MM.1S (cell line): ENCODE measurements around the gene FEZF1.

Source experiments
- DNase-seq: peaks from one replicate; pipeline ENCODE4 v3.0.0-alpha.2; 2015
- H2AFZ ChIP-seq: fragments of 300-600 bp; sonication (generic); 2 replicates; pipeline ENCODE4 v1.6.0; 2016; ENCODE audit warnings: antibody characterized with exemption, low read length
- H3F3A ChIP-seq: fragments of 300-600 bp; sonication (generic); 2 replicates; pipeline ENCODE4 v1.6.1; 2016; ENCODE audit warnings: mild to moderate bottlenecking, antibody characterized with exemption, low read length, moderate library complexity, mixed read lengths; ENCODE audit not compliant: insufficient read depth
- H3K27ac ChIP-seq: fragments of 300-600 bp; sonication (generic); 2 replicates; pipeline ENCODE4 v1.5.1; 2016; ENCODE audit warnings: mild to moderate bottlenecking, low read length
- H3K27me3 ChIP-seq: fragments of 300-600 bp; sonication (generic); replicated peaks from 2 replicates; pipeline ENCODE4 v1.6.0; 2016; ENCODE audit warnings: low read length; ENCODE audit not compliant: insufficient read depth
- H3K36me3 ChIP-seq: fragments of 300-600 bp; sonication (generic); replicated peaks from 2 replicates; pipeline ENCODE4 v1.6.1; 2016; ENCODE audit warnings: mild to moderate bottlenecking, low read length, mixed read lengths; ENCODE audit not compliant: insufficient read depth
- H3K4me1 ChIP-seq: fragments of 300-600 bp; sonication (generic); 2 replicates; pipeline ENCODE4 v1.6.1; 2016; ENCODE audit warnings: low read length, mixed read lengths
- H3K4me2 ChIP-seq: fragments of 300-600 bp; sonication (generic); 2 replicates; pipeline ENCODE4 v1.6.0; 2016; ENCODE audit warnings: low read depth, low read length
- H3K4me3 ChIP-seq: fragments of 300-600 bp; sonication (generic); 2 replicates; pipeline ENCODE4 v1.5.1; 2016; ENCODE audit warnings: low read length, mixed read lengths
- H3K79me2 ChIP-seq: fragments of 300-600 bp; sonication (generic); 2 replicates; pipeline ENCODE4 v1.6.1; 2016; ENCODE audit warnings: mixed run types, low read length, mixed read lengths
- H3K9ac ChIP-seq: fragments of 300-600 bp; sonication (generic); 2 replicates; pipeline ENCODE4 v1.6.1; 2016; ENCODE audit warnings: low read length, mixed read lengths
- H3K9me2 ChIP-seq: fragments of 300-600 bp; sonication (generic); replicated peaks from 2 replicates; pipeline ENCODE4 v1.6.1; 2016; ENCODE audit warnings: mild to moderate bottlenecking, low read length, mixed read lengths; ENCODE audit not compliant: insufficient read depth
- H3K9me3 ChIP-seq: fragments of 300-600 bp; sonication (generic); replicated peaks from 2 replicates; pipeline ENCODE4 v1.6.1; 2016; ENCODE audit warnings: mild to moderate bottlenecking, low read length, mixed read lengths; ENCODE audit not compliant: insufficient read depth
- H4K20me1 ChIP-seq: fragments of 300-600 bp; sonication (generic); 2 replicates; pipeline ENCODE4 v1.6.1; 2016; ENCODE audit warnings: mild to moderate bottlenecking, low read length, moderate library complexity, mixed read lengths; ENCODE audit not compliant: insufficient read depth
- EZH2 ChIP-seq: fragments of 300-600 bp; sonication (generic); optimal IDR thresholded peaks from 2 replicates; pipeline ENCODE3; 2017; ENCODE audit warnings: low read depth, mild to moderate bottlenecking, antibody characterized with exemption, low read length, mixed read lengths
- EZH2phosphoT487 ChIP-seq: fragments of 300-600 bp; sonication (generic); IDR thresholded peaks from 2 replicates; pipeline ENCODE4 v1.6.1; 2018; ENCODE audit warnings: antibody characterized with exemption, low read length
- TF ChIP-seq, protein P1 (sequence below): fragments of 300-600 bp; sonication (generic); IDR thresholded peaks from 2 replicates; pipeline ENCODE4 v1.5.1; 2016; ENCODE audit warnings: antibody characterized with exemption, low read length, mixed read lengths

The FEZF1 gene

DNA sequence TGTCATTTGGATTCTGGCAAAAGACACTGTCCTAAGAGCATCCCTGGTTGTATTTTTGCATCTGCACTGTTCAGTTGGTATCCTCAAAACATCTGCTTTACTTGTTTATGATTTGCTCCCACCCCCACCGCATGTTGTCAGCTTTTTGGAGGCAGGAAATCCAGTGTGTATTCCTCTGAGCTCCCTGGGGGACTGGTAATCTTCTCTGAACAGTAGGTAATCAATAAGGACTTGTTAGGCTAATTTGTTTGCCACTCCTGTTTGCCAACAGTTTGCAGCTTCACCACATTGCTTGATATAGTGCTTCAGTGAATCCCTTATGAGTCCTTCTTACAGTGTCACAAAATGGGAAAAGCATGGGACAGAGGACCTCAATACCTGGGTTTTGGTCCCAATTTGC is 49.1 kb downstream of the FEZF1 start:
- H3K4me2 ChIP-seq = no peak overlapping the region
- no peaks in the 10 kb centered on the region for H3K27me3 ChIP-seq
- no peak for TF ChIP-seq EZH2phosphoT487
- TF ChIP-seq, protein P1, sequence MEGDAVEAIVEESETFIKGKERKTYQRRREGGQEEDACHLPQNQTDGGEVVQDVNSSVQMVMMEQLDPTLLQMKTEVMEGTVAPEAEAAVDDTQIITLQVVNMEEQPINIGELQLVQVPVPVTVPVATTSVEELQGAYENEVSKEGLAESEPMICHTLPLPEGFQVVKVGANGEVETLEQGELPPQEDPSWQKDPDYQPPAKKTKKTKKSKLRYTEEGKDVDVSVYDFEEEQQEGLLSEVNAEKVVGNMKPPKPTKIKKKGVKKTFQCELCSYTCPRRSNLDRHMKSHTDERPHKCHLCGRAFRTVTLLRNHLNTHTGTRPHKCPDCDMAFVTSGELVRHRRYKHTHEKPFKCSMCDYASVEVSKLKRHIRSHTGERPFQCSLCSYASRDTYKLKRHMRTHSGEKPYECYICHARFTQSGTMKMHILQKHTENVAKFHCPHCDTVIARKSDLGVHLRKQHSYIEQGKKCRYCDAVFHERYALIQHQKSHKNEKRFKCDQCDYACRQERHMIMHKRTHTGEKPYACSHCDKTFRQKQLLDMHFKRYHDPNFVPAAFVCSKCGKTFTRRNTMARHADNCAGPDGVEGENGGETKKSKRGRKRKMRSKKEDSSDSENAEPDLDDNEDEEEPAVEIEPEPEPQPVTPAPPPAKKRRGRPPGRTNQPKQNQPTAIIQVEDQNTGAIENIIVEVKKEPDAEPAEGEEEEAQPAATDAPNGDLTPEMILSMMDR = no peak
- no peak for TF ChIP-seq EZH2
- no peaks in the 10 kb centered on the region for H3K9me3 ChIP-seq
- no peak overlapping the region for H3K9ac ChIP-seq
- no peaks in the 10 kb centered on the region for H3K9me2 ChIP-seq
- no peaks in the 10 kb centered on the region for H3K79me2 ChIP-seq
- DNase-seq = no peak
- no peaks in the 10 kb centered on the region for H3F3A ChIP-seq
- H2AFZ ChIP-seq = no peak overlapping the region
- no peaks in the 10 kb centered on the region for H4K20me1 ChIP-seq
- H3K4me3 ChIP-seq = no peak overlapping the region
- H3K36me3 ChIP-seq = no peaks in the 10 kb centered on the region
- no peaks in the 10 kb centered on the region for H3K4me1 ChIP-seq
- H3K27ac ChIP-seq = no peak overlapping the region
